Stimulated activated naive B cell treated with anti-CD40 and anti-IgM and Interleukin-4, amounts not matched to agents 10 μg/mL and 1 μg/mL and 100 μg/mL, for 72 hours (primary cell): ENCODE measurements around the gene ABCA12.

Source experiments
- ATAC-seq, 2 donors: fragments of 150-1000 bp; cut with Tn5 transposase; replicated peaks; 2 replicates each; pipeline ENCODE4 v1.10.0; 2021; ENCODE audit warnings: moderate library complexity in 1 of 2
- DNase-seq: peaks from one replicate; pipeline ENCODE4 v3.0.0; 2021
- H3K27ac Mint-ChIP-seq: one replicate; pipeline ENCODE4 v1.8.0; 2022; ENCODE audit warnings: mild to moderate bottlenecking, mixed read lengths
- H3K27me3 Mint-ChIP-seq, 2 donors: one replicate each; pipeline ENCODE4 v1.8.0; 2022; ENCODE audit warnings: mixed read lengths in 2 of 2
- H3K36me3 Mint-ChIP-seq, 2 donors: one replicate each; pipeline ENCODE4 v1.8.0; 2022; ENCODE audit warnings: mixed read lengths in 2 of 2, mild to moderate bottlenecking in 1 of 2
- H3K4me1 Mint-ChIP-seq, 2 donors: one replicate each; pipeline ENCODE4 v1.8.0; 2022; ENCODE audit warnings: mixed read lengths in 2 of 2, mild to moderate bottlenecking in 1 of 2
- H3K4me3 Mint-ChIP-seq, 2 donors: one replicate each; pipeline ENCODE4 v1.8.0; 2022; ENCODE audit warnings: mild to moderate bottlenecking in 2 of 2, mixed read lengths in 2 of 2, moderate library complexity in 1 of 2
- H3K9me3 Mint-ChIP-seq, 2 donors: one replicate each; pipeline ENCODE4 v1.8.0; 2022; ENCODE audit warnings: mixed read lengths in 2 of 2, mild to moderate bottlenecking in 1 of 2

The ABCA12 gene

DNA sequence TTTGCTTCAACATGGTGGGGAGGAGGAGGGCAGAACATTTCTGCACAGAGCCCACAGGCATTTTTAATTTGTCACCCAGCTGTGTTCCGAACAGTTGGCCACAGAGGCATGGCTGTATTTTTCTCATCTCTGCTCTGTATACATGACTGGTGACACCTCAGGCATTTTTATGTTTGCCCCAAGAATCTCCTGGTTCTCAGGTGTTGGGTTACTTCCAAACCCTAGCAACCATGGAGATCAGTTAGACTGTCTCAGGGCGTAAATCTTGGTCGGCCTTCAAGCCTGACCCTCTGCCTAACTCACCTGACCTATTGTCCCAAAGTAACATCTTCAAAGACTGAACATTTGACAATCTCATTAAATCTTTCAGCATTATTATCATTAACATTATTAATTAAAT, 100.0 kb downstream of the ABCA12 start:
- Mint-ChIP-seq H3K27ac (no peak overlapping the region), H3K4me3 (no peak overlapping the region), H3K27me3 (no peaks in the 10 kb centered on the region), H3K36me3 (no peaks in the 10 kb centered on the region), H3K4me1 (no peaks in the 10 kb centered on the region), H3K9me3 (peaks cover 2 to 4% of the 10 kb centered on the region in 2 donors)
- ATAC-seq (no peak), DNase-seq (no peak)

DNA sequence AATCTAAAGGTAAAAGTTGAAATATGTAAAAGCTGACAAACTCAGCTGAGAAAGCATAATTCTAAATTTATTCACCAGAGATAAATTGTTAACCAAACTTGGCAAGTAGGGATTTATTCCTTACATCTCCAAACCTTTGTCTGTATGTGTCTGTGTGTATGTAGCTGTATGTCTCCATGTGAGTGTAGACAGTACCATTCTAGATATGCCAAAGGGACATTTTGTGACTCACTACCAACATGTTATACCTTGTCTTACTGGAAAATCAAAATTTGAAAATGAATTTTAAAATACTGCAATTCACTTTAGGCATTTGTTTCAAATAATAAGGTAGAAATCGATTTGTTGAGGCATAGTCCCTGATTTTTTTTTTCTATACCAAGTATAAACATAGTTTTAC, 102.1 kb downstream of the ABCA12 start:
- DNase-seq (no peak), ATAC-seq (no peak)
- no peaks in the 10 kb centered on the region for H3K27me3 Mint-ChIP-seq
- H3K27ac Mint-ChIP-seq, result no peak overlapping the region
- H3K36me3 Mint-ChIP-seq, result no peaks in the 10 kb centered on the region
- no peak overlapping the region for H3K4me3 Mint-ChIP-seq
- no peaks in the 10 kb centered on the region for H3K9me3 Mint-ChIP-seq
- no peaks in the 10 kb centered on the region for H3K4me1 Mint-ChIP-seq

DNA sequence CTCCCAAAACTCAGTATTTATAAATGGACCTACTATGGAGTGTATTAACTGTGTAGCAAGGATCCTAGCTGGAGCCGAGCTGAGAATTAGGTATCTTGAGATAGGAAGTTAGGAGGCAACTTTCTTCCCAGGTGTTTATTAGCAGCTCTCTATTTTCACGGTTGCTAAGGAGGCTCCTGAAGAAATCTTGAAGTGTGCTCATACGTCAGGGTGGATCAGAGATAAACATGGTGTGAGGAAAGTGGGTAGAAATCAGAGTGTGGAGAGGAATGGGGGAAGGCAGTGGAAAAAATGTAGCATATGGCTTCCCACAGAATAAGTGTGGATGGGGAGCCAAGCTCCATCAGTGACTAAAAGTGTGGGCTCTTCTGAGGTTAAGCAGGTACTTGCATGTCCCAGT, 104.3 kb downstream of the ABCA12 start:
- no peak for ATAC-seq
- H3K27ac Mint-ChIP-seq, result no peak overlapping the region
- no peak overlapping the region for H3K4me3 Mint-ChIP-seq
- H3K27me3 Mint-ChIP-seq, result no peaks in the 10 kb centered on the region
- no peaks in the 10 kb centered on the region for H3K9me3 Mint-ChIP-seq
- no peaks in the 10 kb centered on the region for H3K36me3 Mint-ChIP-seq
- no peak for DNase-seq
- H3K4me1 Mint-ChIP-seq, result no peaks in the 10 kb centered on the region

DNA sequence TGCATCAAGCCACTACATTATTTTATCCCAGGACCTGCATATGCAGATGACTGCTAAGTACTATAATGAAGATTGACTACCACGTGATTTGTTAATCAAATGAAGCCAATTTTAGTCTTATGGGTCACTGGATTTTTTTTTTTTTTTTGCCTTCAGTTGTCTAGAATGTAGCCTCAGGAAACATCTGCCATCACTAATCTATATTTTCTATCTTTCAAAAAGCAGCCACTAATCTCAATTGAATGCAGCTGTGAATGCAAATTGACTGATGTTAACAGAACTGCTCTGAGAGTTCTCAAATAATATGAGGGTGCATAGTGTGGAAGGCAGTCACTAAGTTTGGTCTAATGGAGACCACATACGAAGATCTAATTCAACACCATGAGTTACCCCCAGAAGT, 106.3 kb downstream of the ABCA12 start:
- DNase-seq (no peak), ATAC-seq (no peak)
- no peak overlapping the region for H3K4me3 Mint-ChIP-seq
- H3K27ac Mint-ChIP-seq, result no peak overlapping the region
- H3K36me3 Mint-ChIP-seq, result no peaks in the 10 kb centered on the region
- no peaks in the 10 kb centered on the region for H3K9me3 Mint-ChIP-seq
- H3K27me3 Mint-ChIP-seq, result no peaks in the 10 kb centered on the region
- no peaks in the 10 kb centered on the region for H3K4me1 Mint-ChIP-seq

DNA sequence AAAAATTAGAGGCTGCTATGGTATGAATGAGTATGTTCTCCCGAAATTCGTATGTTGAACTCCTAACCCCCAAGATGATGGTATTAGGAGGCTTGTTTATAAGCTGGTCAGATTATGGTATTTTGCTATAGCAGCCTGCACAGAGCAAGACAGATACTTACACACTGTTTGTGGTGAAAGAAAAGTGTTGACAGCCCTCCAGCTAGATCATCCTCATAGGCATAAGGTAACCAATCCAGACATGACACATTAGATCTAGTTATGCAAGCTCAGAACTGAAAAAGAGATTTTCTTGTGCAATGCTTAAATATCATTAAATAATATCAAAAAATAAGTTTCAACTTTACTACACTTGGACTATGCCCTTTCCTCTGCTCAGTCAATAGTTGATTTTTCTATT, 107.1 kb downstream of the ABCA12 start:
- DNase-seq (no peak), ATAC-seq (no peak)
- no peaks in the 10 kb centered on the region for H3K27me3 Mint-ChIP-seq
- H3K36me3 Mint-ChIP-seq, result no peaks in the 10 kb centered on the region
- no peaks in the 10 kb centered on the region for H3K9me3 Mint-ChIP-seq
- H3K27ac Mint-ChIP-seq, result no peak overlapping the region
- no peak overlapping the region for H3K4me3 Mint-ChIP-seq
- H3K4me1 Mint-ChIP-seq, result no peaks in the 10 kb centered on the region

DNA sequence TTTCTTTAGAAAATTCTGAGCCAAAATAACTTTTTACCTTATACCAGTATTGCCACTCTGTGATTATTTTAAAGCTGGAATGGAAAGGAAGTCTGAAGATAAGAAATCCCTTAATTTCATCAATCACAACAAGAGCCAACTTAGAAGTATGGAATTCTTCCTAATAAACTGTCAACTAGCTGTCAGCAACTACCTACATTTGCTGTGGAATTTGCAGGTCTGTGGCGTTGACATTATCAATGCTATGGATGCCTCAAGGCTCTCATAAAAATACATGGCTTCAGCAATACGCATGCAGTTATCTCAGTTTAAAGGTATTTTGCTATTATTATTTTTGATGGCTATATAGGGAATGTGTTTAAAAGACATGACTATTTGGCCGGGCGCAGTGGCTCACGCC, 108.5 kb downstream of the ABCA12 start:
- Mint-ChIP-seq H3K9me3 (no peaks in the 10 kb centered on the region), H3K36me3 (no peaks in the 10 kb centered on the region), H3K4me1 (no peaks in the 10 kb centered on the region), H3K27ac (no peak overlapping the region), H3K4me3 (no peak overlapping the region), H3K27me3 (no peaks in the 10 kb centered on the region)
- ATAC-seq (no peak), DNase-seq (no peak)

DNA sequence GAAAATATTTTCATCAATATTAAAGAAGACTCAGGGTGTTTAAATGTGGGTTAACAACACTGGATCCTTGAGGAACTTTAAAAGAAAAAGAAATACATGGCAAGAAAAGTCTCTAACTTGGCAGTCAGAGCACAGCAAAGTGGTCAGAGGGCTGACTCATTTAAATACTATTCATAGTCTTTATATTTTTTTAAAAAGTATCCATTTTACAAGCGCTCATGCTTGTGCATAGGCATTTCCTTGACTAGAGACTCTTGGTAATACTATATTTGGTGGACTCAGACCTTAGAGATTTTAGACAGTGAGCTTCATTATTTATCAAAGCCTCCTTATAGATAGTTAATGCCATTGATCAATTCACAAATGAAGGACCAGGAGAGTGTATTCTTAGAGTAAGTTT, 110.2 kb downstream of the ABCA12 start:
- H3K36me3 Mint-ChIP-seq, result no peaks in the 10 kb centered on the region
- DNase-seq (no peak), ATAC-seq (no peak)
- no peaks in the 10 kb centered on the region for H3K27me3 Mint-ChIP-seq
- H3K27ac Mint-ChIP-seq, result no peak overlapping the region
- H3K4me1 Mint-ChIP-seq, result no peaks in the 10 kb centered on the region
- no peak overlapping the region for H3K4me3 Mint-ChIP-seq
- no peaks in the 10 kb centered on the region for H3K9me3 Mint-ChIP-seq

DNA sequence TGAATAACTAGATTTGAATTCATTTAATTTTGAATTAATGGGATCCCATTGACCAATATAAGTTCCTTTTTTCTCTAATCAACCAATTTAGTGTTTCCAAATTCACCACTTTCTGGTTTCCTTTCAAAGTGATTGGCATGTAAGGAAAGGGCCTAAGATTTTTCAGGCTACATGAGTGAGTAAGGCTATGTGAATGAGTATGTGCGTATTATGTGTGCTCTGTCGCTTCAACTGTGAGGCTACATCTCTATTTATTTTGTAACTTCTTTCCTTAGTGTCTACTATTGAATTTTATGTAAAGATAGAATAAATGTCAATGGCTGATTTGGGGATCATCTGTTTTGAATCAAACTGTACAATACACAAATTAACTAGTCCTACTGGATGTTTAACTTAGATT, 110.6 kb downstream of the ABCA12 start:
- no peak overlapping the region for H3K4me3 Mint-ChIP-seq
- no peak overlapping the region for H3K27ac Mint-ChIP-seq
- no peaks in the 10 kb centered on the region for H3K4me1 Mint-ChIP-seq
- ATAC-seq, result no peak
- no peaks in the 10 kb centered on the region for H3K9me3 Mint-ChIP-seq
- H3K27me3 Mint-ChIP-seq, result no peaks in the 10 kb centered on the region
- H3K36me3 Mint-ChIP-seq, result no peaks in the 10 kb centered on the region
- no peak for DNase-seq

DNA sequence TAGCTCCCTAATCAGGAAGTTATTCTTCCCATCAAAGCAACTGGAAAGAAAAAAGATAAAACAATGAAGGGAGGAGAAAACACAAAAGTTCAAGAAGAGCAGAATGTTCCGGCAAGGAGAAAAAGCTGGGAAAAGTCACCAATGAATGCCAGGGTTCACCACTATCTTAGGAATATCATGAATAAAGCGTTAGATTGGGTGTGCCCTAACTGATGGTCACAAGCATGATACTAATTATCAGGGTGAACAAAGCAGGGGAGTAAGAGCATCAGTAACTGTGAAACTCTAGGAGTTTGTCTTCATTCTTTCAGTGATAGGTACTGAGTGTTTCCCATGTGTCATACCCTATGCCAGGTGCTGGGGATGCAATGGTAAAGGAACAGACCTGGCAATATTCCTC, 115.5 kb downstream of the ABCA12 start:
- no peaks in the 10 kb centered on the region for H3K27me3 Mint-ChIP-seq
- H3K9me3 Mint-ChIP-seq, result no peaks in the 10 kb centered on the region
- H3K27ac Mint-ChIP-seq, result no peak overlapping the region
- H3K4me3 Mint-ChIP-seq, result no peak overlapping the region
- no peaks in the 10 kb centered on the region for H3K4me1 Mint-ChIP-seq
- DNase-seq, result no peak
- H3K36me3 Mint-ChIP-seq, result no peaks in the 10 kb centered on the region
- no peak for ATAC-seq

DNA sequence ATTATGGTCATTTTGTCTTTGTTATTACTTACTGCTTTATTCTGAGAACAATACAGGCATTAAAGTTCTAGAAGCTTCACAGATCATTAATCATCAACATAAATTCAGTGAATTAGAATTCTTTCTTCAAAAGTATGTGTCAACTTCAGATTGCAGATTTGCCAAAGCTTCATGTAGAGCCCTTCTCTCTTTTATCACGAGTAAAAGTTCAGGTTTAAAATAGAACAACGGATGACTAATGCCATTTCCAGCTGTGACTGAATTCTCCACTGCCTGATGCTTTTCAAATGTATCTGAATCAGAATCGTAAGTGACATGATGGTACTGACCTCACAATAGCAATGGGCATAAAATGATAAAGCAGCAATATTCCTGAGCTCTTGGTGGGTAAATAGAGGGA, 116.0 kb downstream of the ABCA12 start:
- Mint-ChIP-seq H3K4me3 (no peak overlapping the region), H3K9me3 (no peaks in the 10 kb centered on the region)

DNA sequence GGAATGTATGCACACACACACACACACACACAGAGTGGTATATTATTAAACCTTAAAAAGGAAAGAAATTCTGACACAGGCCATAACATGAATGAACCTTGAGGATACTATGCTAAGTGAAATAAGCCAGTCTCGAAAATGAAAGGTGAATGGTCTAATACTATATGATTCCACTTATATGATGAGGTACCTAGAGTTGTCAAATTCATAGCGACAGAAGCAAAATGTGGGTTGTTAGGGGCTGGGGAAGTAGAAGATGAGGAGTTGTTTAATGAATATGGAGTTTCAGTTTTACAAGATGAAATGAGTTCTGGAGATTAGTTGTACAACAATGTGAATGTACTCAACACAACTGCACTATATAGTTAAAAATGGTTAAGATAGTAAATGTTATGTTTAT, 118.1 kb downstream of the ABCA12 start:
- no peaks in the 10 kb centered on the region for H3K27me3 Mint-ChIP-seq
- H3K27ac Mint-ChIP-seq, result no peak overlapping the region
- ATAC-seq (no peak), DNase-seq (no peak)
- no peaks in the 10 kb centered on the region for H3K4me1 Mint-ChIP-seq
- H3K4me3 Mint-ChIP-seq, result no peak overlapping the region
- H3K9me3 Mint-ChIP-seq, result no peaks in the 10 kb centered on the region
- no peaks in the 10 kb centered on the region for H3K36me3 Mint-ChIP-seq

More for the DNA sequence above, 116.0 kb downstream of the ABCA12 start:
- ATAC-seq, result no peak
- no peaks in the 10 kb centered on the region for H3K27me3 Mint-ChIP-seq
- no peaks in the 10 kb centered on the region for H3K36me3 Mint-ChIP-seq
- DNase-seq, result no peak
- no peak overlapping the region for H3K27ac Mint-ChIP-seq
- no peaks in the 10 kb centered on the region for H3K4me1 Mint-ChIP-seq

DNA sequence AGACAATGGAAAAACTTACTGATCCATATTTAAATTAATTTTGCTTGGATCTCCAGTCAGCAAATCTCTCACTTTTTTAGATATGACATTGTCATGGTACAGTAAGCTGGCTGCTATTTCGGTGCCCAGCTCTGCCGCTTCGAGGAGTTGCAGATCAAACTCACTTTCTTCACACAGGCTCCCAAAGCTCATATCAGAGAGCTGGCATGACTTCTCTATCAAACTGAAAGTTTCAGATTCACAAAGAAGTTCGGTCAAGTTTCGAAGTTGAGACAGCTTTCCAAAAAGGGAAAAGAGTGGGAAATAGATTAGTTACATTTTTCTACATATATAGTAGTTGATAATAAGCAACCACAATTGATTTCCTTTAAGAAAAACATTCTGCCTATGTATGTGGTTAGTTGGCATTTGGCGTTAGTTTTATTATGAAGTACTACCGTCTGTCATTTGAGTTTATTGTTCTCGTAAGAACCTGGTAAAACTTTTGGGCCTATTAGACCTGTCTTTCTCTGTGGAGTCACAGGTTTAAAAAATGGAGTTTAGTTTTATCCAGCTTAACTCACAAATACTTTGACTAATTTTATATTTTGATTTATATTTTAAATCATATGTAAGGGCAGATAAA, 118.8 kb downstream of the ABCA12 start:
- DNase-seq (no peak), ATAC-seq (no peak)
- H3K27me3 Mint-ChIP-seq, result no peaks in the 10 kb centered on the region
- H3K4me3 Mint-ChIP-seq, result no peak overlapping the region
- H3K36me3 Mint-ChIP-seq, result no peaks in the 10 kb centered on the region
- H3K27ac Mint-ChIP-seq, result no peak overlapping the region
- no peaks in the 10 kb centered on the region for H3K4me1 Mint-ChIP-seq
- H3K9me3 Mint-ChIP-seq, result no peaks in the 10 kb centered on the region

DNA sequence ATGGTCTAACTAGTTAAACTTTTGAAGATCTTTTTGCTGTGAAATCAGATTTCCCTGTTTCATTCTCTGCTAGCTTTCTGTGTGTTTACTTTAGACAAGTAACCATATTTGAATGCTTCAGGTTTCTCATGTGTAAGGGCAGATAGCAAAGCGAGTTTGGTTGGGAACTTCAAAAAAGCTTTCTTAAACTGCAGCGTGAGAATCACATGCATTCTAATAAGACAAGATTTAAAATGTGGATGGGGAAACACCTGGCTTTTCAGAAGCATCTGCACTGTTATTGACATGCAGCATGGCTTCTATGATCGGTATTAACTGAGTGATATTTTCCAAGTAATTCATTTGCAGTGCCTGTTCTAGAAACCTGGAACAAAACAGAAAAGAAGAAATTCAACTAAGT, 119.3 kb downstream of the ABCA12 start:
- no peak for DNase-seq
- Mint-ChIP-seq H3K27ac (no peak overlapping the region), H3K4me1 (no peaks in the 10 kb centered on the region), H3K36me3 (no peaks in the 10 kb centered on the region), H3K4me3 (no peak overlapping the region), H3K27me3 (no peaks in the 10 kb centered on the region), H3K9me3 (no peaks in the 10 kb centered on the region)
- ATAC-seq, result no peak

DNA sequence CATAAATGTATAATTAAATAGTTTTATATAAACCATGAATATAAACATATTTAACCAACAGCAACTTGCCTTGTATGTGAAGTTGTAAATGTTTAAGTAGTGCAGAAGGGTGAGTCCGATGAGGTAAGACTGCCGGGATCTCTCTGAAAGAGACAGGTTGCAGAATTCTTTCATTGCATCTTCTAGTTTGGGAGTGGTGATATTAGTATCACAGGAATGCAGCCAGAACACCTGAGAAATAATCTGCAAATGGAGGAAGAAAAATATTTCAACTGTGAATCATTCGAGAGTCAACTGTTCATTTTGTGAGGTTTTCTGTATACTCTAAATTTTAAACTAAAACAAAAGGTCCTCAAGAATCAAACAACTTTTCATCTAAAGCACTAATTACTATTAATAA, 123.0 kb downstream of the ABCA12 start:
- Mint-ChIP-seq H3K4me3 (no peak overlapping the region), H3K9me3 (no peaks in the 10 kb centered on the region), H3K27me3 (no peaks in the 10 kb centered on the region), H3K27ac (no peak overlapping the region), H3K4me1 (no peaks in the 10 kb centered on the region), H3K36me3 (no peaks in the 10 kb centered on the region)
- ATAC-seq (no peak), DNase-seq (no peak)

DNA sequence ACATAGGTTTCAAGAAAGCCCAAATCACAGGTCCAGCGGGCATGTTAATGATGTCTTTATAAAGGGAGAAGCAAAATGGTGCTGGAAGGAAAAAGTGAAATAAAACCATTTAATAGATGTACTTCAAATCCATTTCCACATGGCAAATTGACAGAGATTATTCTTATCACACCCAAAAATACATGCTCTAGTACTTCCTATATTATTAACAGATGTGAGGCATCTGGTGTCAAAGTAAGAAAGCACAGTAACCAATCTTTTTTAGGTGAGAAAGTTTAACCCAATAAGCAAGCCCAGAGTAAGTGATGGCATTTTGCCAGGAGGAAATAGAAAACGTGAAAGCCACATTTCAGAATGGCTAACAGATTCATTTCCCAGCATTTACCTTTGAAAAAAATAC, 128.0 kb downstream of the ABCA12 start:
- no peak overlapping the region for H3K27ac Mint-ChIP-seq
- no peak for ATAC-seq
- H3K4me3 Mint-ChIP-seq, result no peak overlapping the region
- H3K27me3 Mint-ChIP-seq, result no peaks in the 10 kb centered on the region
- no peaks in the 10 kb centered on the region for H3K9me3 Mint-ChIP-seq
- no peaks in the 10 kb centered on the region for H3K36me3 Mint-ChIP-seq
- no peak for DNase-seq
- H3K4me1 Mint-ChIP-seq, result no peaks in the 10 kb centered on the region

DNA sequence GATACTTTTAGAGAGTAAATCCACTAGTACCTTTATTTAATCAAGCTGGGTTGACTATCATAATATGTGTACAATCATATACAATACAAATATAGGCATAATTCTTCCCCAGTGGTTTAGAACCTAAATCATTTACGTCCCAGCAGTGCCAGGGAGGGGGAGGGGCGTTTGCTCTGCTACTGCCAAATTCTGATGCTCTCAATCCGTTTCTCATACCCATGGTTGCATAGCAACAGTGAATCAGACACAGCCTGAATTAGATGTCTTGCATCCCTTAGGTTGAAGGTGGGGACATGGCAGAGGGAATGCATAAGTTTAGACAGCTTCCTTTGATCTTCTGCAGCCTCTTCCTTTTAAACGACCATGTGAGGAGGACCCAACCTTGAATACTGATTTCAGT, 135.4 kb downstream of the ABCA12 start:
- Mint-ChIP-seq H3K36me3 (no peaks in the 10 kb centered on the region), H3K27me3 (peaks cover 0 to 3% of the 10 kb centered on the region in 2 donors), H3K9me3 (no peaks in the 10 kb centered on the region), H3K4me3 (no peak overlapping the region), H3K27ac (no peak overlapping the region), H3K4me1 (no peaks in the 10 kb centered on the region)
- ATAC-seq (no peak), DNase-seq (no peak)
